Measurements from ENCODE around the gene ISOC2.

Gene ISOC2

GRCh38 chr19:55406826-55407549 lies 54.5 kb downstream of the ISOC2 start:
- DNase-seq (ENCODE audit: low spot score): peak; percentile 59

- no peak for DNase-seq (ENCODE audit: low spot score)
Measured at GRCh38 chr19:55406091-55406825, 55.2 kb downstream of the ISOC2 start.

DNA sequence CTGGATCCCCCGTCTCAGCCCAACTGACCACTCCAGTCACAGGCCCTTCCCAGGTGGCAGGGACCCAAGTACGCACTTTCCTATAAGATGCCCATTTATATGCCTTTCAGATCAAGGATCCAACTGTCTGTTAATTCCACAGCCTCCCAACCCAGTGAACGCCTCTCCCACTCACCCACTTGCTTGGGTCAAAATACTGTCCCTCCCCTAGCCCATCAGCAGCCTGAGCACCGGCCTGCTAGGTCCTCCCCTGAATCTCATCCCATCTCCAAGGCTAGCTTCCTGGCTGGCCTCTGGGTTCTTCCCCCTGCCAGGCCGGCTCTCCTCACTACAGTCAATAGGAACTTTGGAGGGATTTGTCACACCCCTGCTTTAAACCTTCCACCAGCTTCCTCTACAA lies 55.8 kb downstream of the ISOC2 start:
- DNase-seq (ENCODE audit: low spot score): no peak

All from hematopoietic multipotent progenitor cell treated with erythropoietin and hydrocortisone succinate and interleukin-3 and kit ligand, for 15 days (in vitro differentiated cells).